ENCODE results near the gene CRYBB2.

- TF ChIP-seq POLR2AphosphoS5 (IDR thresholded peaks at IDR 0.05; ENCODE audit: low read depth, low read length) (no peak), REST (IDR thresholded peaks at IDR 0.05; ENCODE audit: insufficient read depth in 1 of 2, low read depth in 2 of 2, low read length in 2 of 2) (no peak)
Observed at GRCh38 chr22:25205847-25206246, 13.6 kb upstream of the CRYBB2 start.
